ENCODE data around the gene KIRREL1.

DNA sequence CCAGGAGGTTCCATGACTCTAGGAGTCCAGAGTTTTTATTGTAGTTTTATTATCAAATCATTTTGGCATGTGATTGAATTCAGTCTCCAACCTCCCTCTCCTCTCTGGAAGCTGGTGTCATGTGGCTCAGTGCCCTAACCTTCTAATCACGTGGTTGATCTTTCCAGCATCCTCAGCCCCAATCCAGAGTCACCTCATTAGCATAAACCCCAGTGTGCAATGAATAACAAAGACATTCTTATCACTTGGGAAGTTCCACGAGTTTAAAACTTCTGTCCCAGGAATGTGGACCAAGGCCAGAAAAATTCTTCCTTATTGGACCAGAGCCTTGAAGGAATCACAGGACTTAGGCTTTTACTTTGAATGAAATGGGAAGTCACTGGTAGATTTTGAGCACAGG lies 52.2 kb downstream of the KIRREL1 start:
- TF ChIP-seq, protein P1, sequence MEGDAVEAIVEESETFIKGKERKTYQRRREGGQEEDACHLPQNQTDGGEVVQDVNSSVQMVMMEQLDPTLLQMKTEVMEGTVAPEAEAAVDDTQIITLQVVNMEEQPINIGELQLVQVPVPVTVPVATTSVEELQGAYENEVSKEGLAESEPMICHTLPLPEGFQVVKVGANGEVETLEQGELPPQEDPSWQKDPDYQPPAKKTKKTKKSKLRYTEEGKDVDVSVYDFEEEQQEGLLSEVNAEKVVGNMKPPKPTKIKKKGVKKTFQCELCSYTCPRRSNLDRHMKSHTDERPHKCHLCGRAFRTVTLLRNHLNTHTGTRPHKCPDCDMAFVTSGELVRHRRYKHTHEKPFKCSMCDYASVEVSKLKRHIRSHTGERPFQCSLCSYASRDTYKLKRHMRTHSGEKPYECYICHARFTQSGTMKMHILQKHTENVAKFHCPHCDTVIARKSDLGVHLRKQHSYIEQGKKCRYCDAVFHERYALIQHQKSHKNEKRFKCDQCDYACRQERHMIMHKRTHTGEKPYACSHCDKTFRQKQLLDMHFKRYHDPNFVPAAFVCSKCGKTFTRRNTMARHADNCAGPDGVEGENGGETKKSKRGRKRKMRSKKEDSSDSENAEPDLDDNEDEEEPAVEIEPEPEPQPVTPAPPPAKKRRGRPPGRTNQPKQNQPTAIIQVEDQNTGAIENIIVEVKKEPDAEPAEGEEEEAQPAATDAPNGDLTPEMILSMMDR (IDR thresholded peaks at IDR 0.05; ENCODE audit: low read length) = no peak
- TF ChIP-seq EZH2 (IDR thresholded peaks at IDR 0.05; ENCODE audit: borderline replicate concordance, low read length) = no peak
